GM23338 (cell line): ENCODE data around the gene AQP10. TPM values are rescaled to one million over a fixed set of nuclear protein-coding genes. Genes with fewer than 3 reads are reported as not detected.

Experiments
- ATAC-seq: fragments of 200-7000 bp; cut with Tn5 transposase; 3 replicates; pipeline ENCODE4 v1.9.1; 2020
- DNase-seq: peaks from one replicate; pipeline ENCODE4 v3.0.0-alpha.2; 2015; ENCODE audit warnings: low spot score
- H2AFZ ChIP-seq: fragments of 200-600 bp; sonication (generic); 2 replicates; pipeline ENCODE4 v1.8.0; 2016; ENCODE audit warnings: antibody characterized with exemption, mild to moderate bottlenecking, moderate library complexity
- H3F3A ChIP-seq: fragments of 200-600 bp; sonication (generic); replicated peaks from 2 replicates; pipeline ENCODE4 v1.8.0; 2017; ENCODE audit warnings: antibody characterized with exemption, mixed run types, low read depth
- H3K27ac ChIP-seq: fragments of 200-600 bp; sonication (generic); 2 replicates; pipeline ENCODE4 v1.6.1; 2016; ENCODE audit warnings: low read depth
- H3K27me3 ChIP-seq: fragments of 200-600 bp; sonication (generic); 2 replicates; pipeline ENCODE4 v1.8.0; 2016; ENCODE audit warnings: mild to moderate bottlenecking, mixed run types, moderate library complexity; ENCODE audit not compliant: insufficient read depth
- H3K36me3 ChIP-seq: fragments of 200-600 bp; sonication (generic); 2 replicates; pipeline ENCODE4 v1.8.0; 2016; ENCODE audit warnings: mild to moderate bottlenecking; ENCODE audit not compliant: insufficient read depth
- H3K4me1 ChIP-seq: fragments of 200-600 bp; sonication (generic); 2 replicates; pipeline ENCODE4 v1.8.0; 2016; ENCODE audit warnings: mild to moderate bottlenecking, moderate library complexity; ENCODE audit not compliant: insufficient read depth
- H3K4me2 ChIP-seq: fragments of 200-600 bp; sonication (generic); 2 replicates; pipeline ENCODE4 v1.7.1; 2017; ENCODE audit warnings: mixed run types
- H3K4me3 ChIP-seq: fragments of 200-600 bp; sonication (generic); 2 replicates; pipeline ENCODE4 v1.6.1; 2016; ENCODE audit warnings: mixed run types
- H3K79me2 ChIP-seq: fragments of 200-600 bp; sonication (generic); replicated peaks from 2 replicates; pipeline ENCODE4 v1.8.0; 2017; ENCODE audit warnings: mild to moderate bottlenecking; ENCODE audit not compliant: insufficient read depth
- H3K9me2 ChIP-seq: fragments of 200-600 bp; sonication (generic); 2 replicates; pipeline ENCODE4 v1.8.0; 2017; ENCODE audit not compliant: insufficient read depth
- H4K20me1 ChIP-seq: fragments of 200-600 bp; sonication (generic); replicated peaks from 2 replicates; pipeline ENCODE4 v1.8.0; 2017; ENCODE audit warnings: mild to moderate bottlenecking; ENCODE audit not compliant: insufficient read depth
- H3K27ac Mint-ChIP-seq: 2 replicates; pipeline ENCODE4 v1.8.0; 2020; ENCODE audit warnings: inconsistent platforms, mild to moderate bottlenecking, moderate library complexity, mixed read lengths
- H3K27me3 Mint-ChIP-seq: 3 replicates; pipeline ENCODE4 v1.8.0; 2022; ENCODE audit warnings: low read depth, mild to moderate bottlenecking, moderate library complexity, mixed read lengths, inconsistent platforms; ENCODE audit not compliant: insufficient read depth, poor library complexity
- H3K36me3 Mint-ChIP-seq: 3 replicates; pipeline ENCODE4 v1.8.0; 2021; ENCODE audit warnings: low read depth, mild to moderate bottlenecking, inconsistent platforms, moderate library complexity, mixed read lengths
- H3K4me1 Mint-ChIP-seq: 3 replicates; pipeline ENCODE4 v1.8.0; 2020; ENCODE audit warnings: mild to moderate bottlenecking, inconsistent platforms, mixed read lengths
- H3K4me3 Mint-ChIP-seq: 3 replicates; pipeline ENCODE4 v1.8.0; 2021; ENCODE audit warnings: moderate library complexity, mild to moderate bottlenecking, inconsistent platforms, mixed read lengths
- H3K9me3 Mint-ChIP-seq: 3 replicates; pipeline ENCODE4 v1.8.0; 2020; ENCODE audit warnings: moderate library complexity, mild to moderate bottlenecking, inconsistent platforms, mixed read lengths
- CREB1 ChIP-seq: fragments of 250-450 bp; sonication (Bioruptor Pico); IDR thresholded peaks from 2 replicates; pipeline ENCODE4 v1.5.0; 2020; ENCODE audit warnings: low read depth, mild to moderate bottlenecking, moderate library complexity
- EZH2 ChIP-seq: fragments of 200-600 bp; sonication (generic); IDR thresholded peaks from one replicate; pipeline ENCODE4 v1.8.0; 2017; ENCODE audit warnings: antibody characterized with exemption, mild to moderate bottlenecking, low read depth; ENCODE audit not compliant: unreplicated experiment
- EZH2phosphoT487 ChIP-seq: fragments of 200-600 bp; sonication (generic); IDR thresholded peaks from one replicate; pipeline ENCODE4 v1.8.1; 2018; ENCODE audit warnings: antibody characterized with exemption; ENCODE audit not compliant: unreplicated experiment
- JUNB ChIP-seq: IDR thresholded peaks from one replicate; pipeline ENCODE4 v1.6.1; 2016; ENCODE audit warnings: antibody characterized with exemption; ENCODE audit not compliant: unreplicated experiment
- POLR2AphosphoS5 ChIP-seq: IDR thresholded peaks from 2 replicates; pipeline ENCODE4 v1.6.1; 2016; ENCODE audit warnings: antibody characterized with exemption, low read depth
- ZNF331 ChIP-seq: fragments of 250-450 bp; sonication (Bioruptor Pico); IDR thresholded peaks from 2 replicates; pipeline ENCODE4 v1.5.0; 2020; ENCODE audit warnings: low read depth, mild to moderate bottlenecking, moderate library complexity
- polyA plus RNA-seq: library from polyadenylated mRNA; unstranded; fragments of >200 nt; fragmentation: Nextera tagmentation; extraction: Ambion mirVana; gene quantifications from 2 replicates; pipeline ENCODE4 v1.2.1, GENCODE V29; 2016
- total RNA-seq: library from RNA; depleted of rRNA; stranded (reverse); fragments of >200 nt; shearing (Covaris generic); gene quantifications from 2 replicates; pipeline ENCODE4 v1.2.3, GENCODE V29; 2014
- TF ChIP-seq, protein P1 (sequence below): fragments of 250-450 bp; sonication (Bioruptor Pico); IDR thresholded peaks from 2 replicates; pipeline ENCODE4 v1.5.0; 2020; ENCODE audit warnings: mild to moderate bottlenecking, moderate library complexity

Gene AQP10
- total and polyA plus RNA-seq, 2 experiments from 2014 or later: not detected

DNA sequence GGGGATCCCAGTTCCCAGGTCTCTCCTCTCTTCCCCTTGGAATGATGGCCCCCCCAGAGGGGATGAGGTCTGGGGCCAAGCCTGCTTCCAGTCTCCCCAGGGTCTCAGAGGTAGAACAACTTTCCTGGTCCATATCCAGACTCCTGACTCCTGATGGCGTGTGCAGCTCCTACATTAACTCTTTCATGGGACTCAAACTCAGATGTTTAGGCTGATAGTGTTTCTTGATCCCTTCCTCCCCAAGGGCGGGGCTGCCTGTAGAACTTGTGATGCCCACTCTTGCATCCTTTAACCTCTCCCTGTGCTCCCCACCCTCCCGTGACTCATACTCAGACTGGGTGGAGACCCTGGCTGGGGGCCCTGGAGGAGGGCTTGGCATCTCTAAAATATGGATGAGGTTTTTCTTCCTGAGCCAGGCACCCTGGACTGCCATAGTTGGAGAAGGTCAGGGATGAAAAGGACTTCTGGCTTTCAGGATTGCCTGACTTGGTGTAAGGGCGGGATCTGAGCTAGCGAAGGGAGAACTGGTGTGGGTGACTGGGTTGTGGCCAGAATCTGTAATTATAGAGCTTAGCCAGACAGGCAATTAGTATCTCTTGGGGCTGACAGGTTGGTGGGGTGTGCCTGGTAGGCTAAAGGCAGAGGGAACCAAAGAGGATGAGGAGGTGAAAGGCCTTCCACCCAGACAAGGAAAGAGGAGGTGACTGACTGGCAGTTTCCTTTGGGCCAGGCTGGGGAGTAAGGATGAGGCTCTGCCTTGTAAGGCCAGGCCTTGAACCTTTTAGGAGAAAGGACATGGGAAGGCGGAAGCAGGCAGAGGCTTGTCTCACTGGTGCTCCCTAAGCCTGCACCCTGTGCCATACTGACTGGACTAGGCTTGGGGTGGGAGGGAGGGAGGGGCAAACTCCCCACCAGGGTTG lies 5.9 kb downstream of the AQP10 start (continued):
- TF ChIP-seq, protein P1, sequence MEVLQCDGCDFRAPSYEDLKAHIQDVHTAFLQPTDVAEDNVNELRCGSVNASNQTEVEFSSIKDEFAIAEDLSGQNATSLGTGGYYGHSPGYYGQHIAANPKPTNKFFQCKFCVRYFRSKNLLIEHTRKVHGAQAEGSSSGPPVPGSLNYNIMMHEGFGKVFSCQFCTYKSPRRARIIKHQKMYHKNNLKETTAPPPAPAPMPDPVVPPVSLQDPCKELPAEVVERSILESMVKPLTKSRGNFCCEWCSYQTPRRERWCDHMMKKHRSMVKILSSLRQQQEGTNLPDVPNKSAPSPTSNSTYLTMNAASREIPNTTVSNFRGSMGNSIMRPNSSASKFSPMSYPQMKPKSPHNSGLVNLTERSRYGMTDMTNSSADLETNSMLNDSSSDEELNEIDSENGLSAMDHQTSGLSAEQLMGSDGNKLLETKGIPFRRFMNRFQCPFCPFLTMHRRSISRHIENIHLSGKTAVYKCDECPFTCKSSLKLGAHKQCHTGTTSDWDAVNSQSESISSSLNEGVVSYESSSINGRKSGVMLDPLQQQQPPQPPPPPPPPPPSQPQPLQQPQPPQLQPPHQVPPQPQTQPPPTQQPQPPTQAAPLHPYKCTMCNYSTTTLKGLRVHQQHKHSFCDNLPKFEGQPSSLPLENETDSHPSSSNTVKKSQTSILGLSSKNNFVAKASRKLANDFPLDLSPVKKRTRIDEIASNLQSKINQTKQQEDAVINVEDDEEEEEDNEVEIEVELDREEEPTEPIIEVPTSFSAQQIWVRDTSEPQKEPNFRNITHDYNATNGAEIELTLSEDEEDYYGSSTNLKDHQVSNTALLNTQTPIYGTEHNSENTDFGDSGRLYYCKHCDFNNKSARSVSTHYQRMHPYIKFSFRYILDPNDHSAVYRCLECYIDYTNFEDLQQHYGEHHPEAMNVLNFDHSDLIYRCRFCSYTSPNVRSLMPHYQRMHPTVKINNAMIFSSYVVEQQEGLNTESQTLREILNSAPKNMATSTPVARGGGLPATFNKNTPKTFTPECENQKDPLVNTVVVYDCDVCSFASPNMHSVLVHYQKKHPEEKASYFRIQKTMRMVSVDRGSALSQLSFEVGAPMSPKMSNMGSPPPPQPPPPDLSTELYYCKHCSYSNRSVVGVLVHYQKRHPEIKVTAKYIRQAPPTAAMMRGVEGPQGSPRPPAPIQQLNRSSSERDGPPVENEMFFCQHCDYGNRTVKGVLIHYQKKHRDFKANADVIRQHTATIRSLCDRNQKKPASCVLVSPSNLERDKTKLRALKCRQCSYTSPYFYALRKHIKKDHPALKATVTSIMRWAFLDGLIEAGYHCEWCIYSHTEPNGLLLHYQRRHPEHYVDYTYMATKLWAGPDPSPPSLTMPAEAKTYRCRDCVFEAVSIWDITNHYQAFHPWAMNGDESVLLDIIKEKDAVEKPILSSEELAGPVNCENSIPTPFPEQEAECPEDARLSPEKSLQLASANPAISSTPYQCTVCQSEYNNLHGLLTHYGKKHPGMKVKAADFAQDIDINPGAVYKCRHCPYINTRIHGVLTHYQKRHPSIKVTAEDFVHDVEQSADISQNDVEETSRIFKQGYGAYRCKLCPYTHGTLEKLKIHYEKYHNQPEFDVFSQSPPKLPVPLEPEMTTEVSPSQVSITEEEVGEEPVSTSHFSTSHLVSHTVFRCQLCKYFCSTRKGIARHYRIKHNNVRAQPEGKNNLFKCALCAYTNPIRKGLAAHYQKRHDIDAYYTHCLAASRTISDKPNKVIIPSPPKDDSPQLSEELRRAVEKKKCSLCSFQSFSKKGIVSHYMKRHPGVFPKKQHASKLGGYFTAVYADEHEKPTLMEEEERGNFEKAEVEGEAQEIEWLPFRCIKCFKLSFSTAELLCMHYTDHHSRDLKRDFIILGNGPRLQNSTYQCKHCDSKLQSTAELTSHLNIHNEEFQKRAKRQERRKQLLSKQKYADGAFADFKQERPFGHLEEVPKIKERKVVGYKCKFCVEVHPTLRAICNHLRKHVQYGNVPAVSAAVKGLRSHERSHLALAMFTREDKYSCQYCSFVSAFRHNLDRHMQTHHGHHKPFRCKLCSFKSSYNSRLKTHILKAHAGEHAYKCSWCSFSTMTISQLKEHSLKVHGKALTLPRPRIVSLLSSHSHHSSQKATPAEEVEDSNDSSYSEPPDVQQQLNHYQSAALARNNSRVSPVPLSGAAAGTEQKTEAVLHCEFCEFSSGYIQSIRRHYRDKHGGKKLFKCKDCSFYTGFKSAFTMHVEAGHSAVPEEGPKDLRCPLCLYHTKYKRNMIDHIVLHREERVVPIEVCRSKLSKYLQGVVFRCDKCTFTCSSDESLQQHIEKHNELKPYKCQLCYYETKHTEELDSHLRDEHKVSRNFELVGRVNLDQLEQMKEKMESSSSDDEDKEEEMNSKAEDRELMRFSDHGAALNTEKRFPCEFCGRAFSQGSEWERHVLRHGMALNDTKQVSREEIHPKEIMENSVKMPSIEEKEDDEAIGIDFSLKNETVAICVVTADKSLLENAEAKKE: no peak
- TF ChIP-seq CREB1 (CRISPR knock-in tag): no peak
- TF ChIP-seq EZH2phosphoT487: no peak
- no peak for TF ChIP-seq JUNB
- TF ChIP-seq ZNF331: no peak

DNA sequence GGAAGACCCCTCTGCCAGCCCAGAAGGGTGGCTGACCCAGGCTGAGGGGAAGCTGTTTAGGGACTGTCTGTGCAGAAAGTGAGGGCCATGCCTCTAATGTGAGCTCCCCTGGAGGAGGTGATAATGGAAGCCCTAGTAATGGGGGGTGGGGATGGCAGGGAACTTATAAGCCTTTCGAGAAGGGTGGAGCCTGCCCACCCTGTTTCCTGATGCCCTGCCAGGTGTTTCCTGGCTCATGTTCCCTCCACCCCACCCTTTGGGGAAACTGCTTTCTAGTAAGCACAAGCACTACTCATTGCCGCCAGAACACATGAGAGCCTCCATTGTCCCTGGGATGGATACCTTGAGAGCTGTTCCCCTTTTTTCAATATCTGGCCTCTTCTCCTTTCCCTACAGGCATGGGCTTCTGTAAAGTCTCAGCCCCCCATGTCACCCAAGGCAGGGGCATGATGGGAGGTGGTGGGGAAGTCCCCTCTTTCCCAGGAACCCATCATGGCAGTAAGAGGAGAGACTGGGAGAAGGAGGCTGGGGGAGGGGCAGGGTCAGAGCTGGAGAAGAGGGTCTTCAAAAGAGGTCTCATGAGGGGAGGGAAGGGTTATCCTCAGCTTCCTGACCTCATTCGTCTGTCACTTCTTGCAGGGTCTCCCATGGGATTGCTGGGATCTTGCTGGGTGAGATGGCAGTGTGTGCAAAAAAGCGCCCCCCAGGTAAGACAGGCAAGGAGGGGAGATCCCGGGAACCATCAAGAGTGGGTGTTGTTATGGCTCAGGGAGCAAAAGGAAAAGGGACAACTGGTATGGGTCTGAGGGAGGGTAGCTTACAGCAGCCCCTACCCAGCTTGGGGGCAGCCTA lies 6.8 kb downstream of the AQP10 start:
- Mint-ChIP-seq H3K4me1 (peaks cover 42% of the 10 kb centered on the region), H3K9me3 (no peaks in the 10 kb centered on the region), H3K4me3 (peak overlapping the region; percentile 78), H3K36me3 (peaks cover 23% of the 10 kb centered on the region), H3K27me3 (peaks cover 21% of the 10 kb centered on the region), H3K27ac (peak overlapping the region; percentile 87)
- Histone ChIP-seq H3K4me1 (peaks cover 30% of the 10 kb centered on the region), H3K79me2 (peaks cover 24% of the 10 kb centered on the region), H2AFZ (no peak overlapping the region), H3K36me3 (peaks cover 11% of the 10 kb centered on the region), H3K27me3 (no peaks in the 10 kb centered on the region), H4K20me1 (peaks cover 23% of the 10 kb centered on the region), H3K27ac (no peak overlapping the region), H3F3A (peaks cover 11% of the 10 kb centered on the region), H3K4me2 (peak overlapping the region; percentile 92), H3K9me2 (no peaks in the 10 kb centered on the region), H3K4me3 (peak overlapping the region; percentile 71)
- ATAC-seq (no peak), DNase-seq (peak; percentile 33)
- TF ChIP-seq, protein P1: no peak
- no peak for TF ChIP-seq JUNB
- TF ChIP-seq EZH2: no peak
- TF ChIP-seq POLR2AphosphoS5: no peak
